Neural cell (in vitro differentiated cells): ENCODE results near the gene SH3D19. TPM values are rescaled to one million over a fixed set of nuclear protein-coding genes. Genes with fewer than 3 reads are reported as not detected.

ENCODE experiments used
- H2AFZ ChIP-seq: fragments of 200-600, 300-800 bp; sonication (generic), shearing (Covaris generic); 2 replicates; pipeline ENCODE4 v1.6.0; 2014; ENCODE audit warnings: low read depth, mild to moderate bottlenecking, antibody characterized with exemption, low read length, moderate library complexity
- H3F3A ChIP-seq: fragments of 200-600 bp; shearing (Covaris generic); 2 replicates; pipeline ENCODE4 v1.6.1; 2016; ENCODE audit warnings: mild to moderate bottlenecking, moderate library complexity, mixed read lengths, antibody characterized with exemption, low read length; ENCODE audit not compliant: insufficient read depth, poor library complexity, severe bottlenecking
- H3K27ac ChIP-seq: fragments of 200-600, 300-800 bp; sonication (generic), shearing (Covaris generic); 2 replicates; pipeline ENCODE4 v1.5.1; 2014; ENCODE audit warnings: mild to moderate bottlenecking, low read length, moderate library complexity
- H3K27me3 ChIP-seq: fragments of 300-800, 200-600 bp; sonication (generic), shearing (Covaris generic); 2 replicates; pipeline ENCODE4 v1.6.0; 2014; ENCODE audit warnings: mild to moderate bottlenecking, low read depth, low read length, moderate library complexity; ENCODE audit not compliant: insufficient read depth
- H3K36me3 ChIP-seq: fragments of 300-800, 200-600 bp; sonication (generic), shearing (Covaris generic); 2 replicates; pipeline ENCODE4 v1.5.1; 2014; ENCODE audit warnings: mild to moderate bottlenecking, antibody characterized with exemption, low read length, moderate library complexity; ENCODE audit not compliant: insufficient read depth
- H3K4me2 ChIP-seq: fragments of 300-800, 200-600 bp; sonication (generic), shearing (Covaris generic); 2 replicates; pipeline ENCODE4 v1.6.0; 2014; ENCODE audit warnings: mild to moderate bottlenecking, low read length
- H3K4me3 ChIP-seq: fragments of 300-800, 200-600 bp; sonication (generic), shearing (Covaris generic); 2 replicates; pipeline ENCODE4 v1.5.1; 2014; ENCODE audit warnings: mild to moderate bottlenecking, low read length, moderate library complexity
- H3K79me2 ChIP-seq: fragments of 200-600 bp; shearing (Covaris generic); replicated peaks from 2 replicates; pipeline ENCODE4 v1.6.0; 2014; ENCODE audit warnings: mild to moderate bottlenecking, low read length, moderate library complexity; ENCODE audit not compliant: insufficient read depth
- H3K9ac ChIP-seq: fragments of 300-800, 200-600 bp; sonication (generic), shearing (Covaris generic); 2 replicates; pipeline ENCODE4 v1.6.1; 2016; ENCODE audit warnings: mild to moderate bottlenecking, low read length, mixed read lengths
- H3K9me2 ChIP-seq: fragments of 200-600 bp; shearing (Covaris generic); 2 replicates; pipeline ENCODE4 v1.6.1; 2016; ENCODE audit warnings: mild to moderate bottlenecking, low read length, mixed read lengths; ENCODE audit not compliant: insufficient read depth
- H3K9me3 ChIP-seq: fragments of 200-600, 300-800 bp; sonication (generic), shearing (Covaris generic); 2 replicates; pipeline ENCODE4 v1.6.1; 2016; ENCODE audit warnings: mild to moderate bottlenecking, mixed run types, low read length, moderate library complexity, mixed read lengths
- H4K20me1 ChIP-seq: fragments of 200-600 bp; shearing (Covaris generic); 2 replicates; pipeline ENCODE4 v1.6.1; 2016; ENCODE audit warnings: mild to moderate bottlenecking, mixed run types; ENCODE audit not compliant: insufficient read depth
- CTCF ChIP-seq: fragments of 450-650 bp; IDR thresholded peaks from 2 replicates; pipeline ENCODE4 v1.5.1; 2014; ENCODE audit warnings: antibody characterized with exemption, mild to moderate bottlenecking, moderate library complexity; ENCODE audit not compliant: poor library complexity, severe bottlenecking
- EP300 ChIP-seq: fragments of 450-650 bp; conservative IDR thresholded peaks from 2 replicates; pipeline ENCODE4 v1.6.1; 2014; ENCODE audit warnings: antibody characterized with exemption, mild to moderate bottlenecking, moderate library complexity; ENCODE audit not compliant: poor library complexity, severe bottlenecking
- EZH2 ChIP-seq: fragments of 200-600, 300-800 bp; shearing (Covaris generic), sonication (generic); IDR thresholded peaks from 2 replicates; pipeline ENCODE4 v1.6.1; 2014; ENCODE audit warnings: antibody characterized with exemption, low read length, borderline replicate concordance, mild to moderate bottlenecking; ENCODE audit not compliant: insufficient read depth, poor library complexity, severe bottlenecking
- MXI1 ChIP-seq: fragments of 450-650 bp; conservative IDR thresholded peaks from 2 replicates; pipeline ENCODE4 v1.6.1; 2014; ENCODE audit warnings: antibody characterized with exemption, mild to moderate bottlenecking; ENCODE audit not compliant: poor library complexity, severe bottlenecking
- POLR2AphosphoS5 ChIP-seq: IDR thresholded peaks from 2 replicates; pipeline ENCODE4 v1.6.1; 2012
- RAD21 ChIP-seq: fragments of 450-650 bp; conservative IDR thresholded peaks from 2 replicates; pipeline ENCODE4 v1.6.1; 2014; ENCODE audit warnings: antibody characterized with exemption, mild to moderate bottlenecking, moderate library complexity
- REST ChIP-seq: IDR thresholded peaks from 2 replicates; pipeline ENCODE4 v1.6.1; 2012; ENCODE audit warnings: borderline replicate concordance
- SMC3 ChIP-seq: fragments of 450-650 bp; conservative IDR thresholded peaks from 2 replicates; pipeline ENCODE4 v1.6.1; 2014; ENCODE audit warnings: antibody characterized with exemption, mild to moderate bottlenecking, moderate library complexity; ENCODE audit not compliant: poor library complexity
- TAF1 ChIP-seq: IDR thresholded peaks from 2 replicates; pipeline ENCODE4 v1.6.1; 2012; ENCODE audit warnings: low read depth
- polyA plus RNA-seq: library from polyadenylated mRNA; depleted of rRNA; stranded (reverse); fragments of >200 nt; gene quantifications from 2 replicates; pipeline ENCODE4 v1.2.3, GENCODE V29; 2014

Gene SH3D19
- polyA plus RNA-seq, 1 donor from 2014 or later, result 0.46 TPM

GRCh38 chr4:151340751-151341385 is 15.5 kb upstream of the SH3D19 start:
- no peak overlapping the region for H3K4me3 ChIP-seq
- no peak overlapping the region for H3K27ac ChIP-seq
- H3K79me2 ChIP-seq, result no peaks in the 10 kb centered on the region
- H3K27me3 ChIP-seq, result no peaks in the 10 kb centered on the region
- H3K4me2 ChIP-seq, result no peak overlapping the region
- no peaks in the 10 kb centered on the region for H3F3A ChIP-seq
- H4K20me1 ChIP-seq, result no peaks in the 10 kb centered on the region
- TF ChIP-seq SMC3 (no peak), POLR2AphosphoS5 (no peak), CTCF (no peak), RAD21 (no peak), REST (no peak), EP300 (no peak)
- H3K36me3 ChIP-seq, result no peaks in the 10 kb centered on the region
- no peak overlapping the region for H3K9ac ChIP-seq
- H2AFZ ChIP-seq, result no peak overlapping the region
- H3K9me2 ChIP-seq, result no peaks in the 10 kb centered on the region
- H3K9me3 ChIP-seq, result no peaks in the 10 kb centered on the region

- no peak overlapping the region for H3K27ac ChIP-seq
- TF ChIP-seq EP300 (no peak), REST (no peak), SMC3 (no peak), RAD21 (no peak), POLR2AphosphoS5 (no peak), CTCF (no peak), MXI1 (no peak), EZH2 (no peak), TAF1 (no peak)
These were observed 14.1 kb upstream of the SH3D19 start for GRCh38 chr4:151339467-151339866.

More at GRCh38 chr4:151339467-151339866, 14.1 kb upstream of the SH3D19 start:
- no peaks in the 10 kb centered on the region for H3F3A ChIP-seq
- H3K9me3 ChIP-seq, result no peaks in the 10 kb centered on the region
- no peaks in the 10 kb centered on the region for H3K27me3 ChIP-seq
- no peaks in the 10 kb centered on the region for H3K79me2 ChIP-seq
- H3K36me3 ChIP-seq, result no peaks in the 10 kb centered on the region
- no peak overlapping the region for H3K9ac ChIP-seq
- H4K20me1 ChIP-seq, result no peaks in the 10 kb centered on the region
- H3K9me2 ChIP-seq, result no peaks in the 10 kb centered on the region
- no peak overlapping the region for H2AFZ ChIP-seq
- H3K4me3 ChIP-seq, result no peak overlapping the region
- no peak overlapping the region for H3K4me2 ChIP-seq
